H54 (cell line): Measurements from ENCODE around the gene TNRC6A.
"Not testable (repeated sequence)": the region's sequence is repeated elsewhere in the genome, so short reads cannot be mapped to it uniquely, and the experiment has no call there.

ENCODE experiments used
- DNase-seq: peaks from one replicate; pipeline ENCODE4 v3.0.0; 2011; ENCODE audit warnings: low spot score, mixed read lengths; ENCODE audit not compliant: insufficient read length
- FAIRE-seq: peaks from 3 replicates; lab custom pipeline; 2011; peaks lifted over from hg19 to GRCh38; lab: Jason Lieb, UNC
- POLR2A ChIP-seq: IDR thresholded peaks from 2 replicates; pipeline ENCODE4 v1.6.1; 2011; ENCODE audit warnings: low read depth, mild to moderate bottlenecking, low read length

The TNRC6A gene

DNA sequence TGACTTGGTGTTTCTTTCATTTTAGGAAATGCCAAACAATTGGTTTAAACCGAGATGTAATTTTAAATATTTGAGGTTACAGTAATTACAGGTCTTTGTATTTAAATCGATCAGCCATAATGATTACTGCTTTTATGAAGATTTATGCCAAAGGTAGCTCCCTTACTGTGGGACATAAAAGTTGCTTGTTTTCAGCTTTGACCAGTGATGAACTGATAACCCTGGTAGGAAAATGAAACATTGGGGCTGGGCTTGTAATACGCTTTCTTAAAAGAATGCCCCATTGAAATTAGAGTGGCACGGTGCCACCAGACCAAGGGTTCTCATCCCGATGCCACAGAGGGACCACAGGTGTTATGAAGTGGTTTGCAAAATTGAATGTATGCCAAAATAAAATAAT is 7.3 kb downstream of the TNRC6A start:
- TF ChIP-seq POLR2A, result no peak
- FAIRE-seq (peak; percentile 38), DNase-seq (no peak)

DNA sequence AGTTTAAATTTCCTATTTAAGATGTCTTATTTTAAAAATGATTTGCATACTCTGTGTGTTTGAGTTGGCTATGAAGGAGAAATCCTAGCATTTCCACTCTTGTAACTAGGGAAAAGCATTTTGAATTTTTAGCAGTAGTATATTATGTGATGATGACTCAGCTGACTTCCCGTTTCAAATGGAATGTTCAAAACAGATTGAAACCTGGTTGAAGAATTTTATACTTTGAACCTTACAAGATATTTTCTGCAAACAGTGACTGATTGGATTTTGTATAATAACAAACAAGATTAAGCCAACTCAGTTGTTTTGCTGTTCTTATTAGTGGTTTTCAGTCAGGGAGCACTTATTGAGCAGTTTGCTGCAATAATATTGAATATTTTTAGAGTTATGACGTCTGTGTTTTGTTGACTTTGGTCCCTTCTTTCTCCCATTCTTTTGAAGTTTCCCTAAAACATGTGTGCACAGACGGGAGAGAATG is 8.0 kb downstream of the TNRC6A start:
- FAIRE-seq (peak; percentile 43), DNase-seq (no peak)
- no peak for TF ChIP-seq POLR2A

DNA sequence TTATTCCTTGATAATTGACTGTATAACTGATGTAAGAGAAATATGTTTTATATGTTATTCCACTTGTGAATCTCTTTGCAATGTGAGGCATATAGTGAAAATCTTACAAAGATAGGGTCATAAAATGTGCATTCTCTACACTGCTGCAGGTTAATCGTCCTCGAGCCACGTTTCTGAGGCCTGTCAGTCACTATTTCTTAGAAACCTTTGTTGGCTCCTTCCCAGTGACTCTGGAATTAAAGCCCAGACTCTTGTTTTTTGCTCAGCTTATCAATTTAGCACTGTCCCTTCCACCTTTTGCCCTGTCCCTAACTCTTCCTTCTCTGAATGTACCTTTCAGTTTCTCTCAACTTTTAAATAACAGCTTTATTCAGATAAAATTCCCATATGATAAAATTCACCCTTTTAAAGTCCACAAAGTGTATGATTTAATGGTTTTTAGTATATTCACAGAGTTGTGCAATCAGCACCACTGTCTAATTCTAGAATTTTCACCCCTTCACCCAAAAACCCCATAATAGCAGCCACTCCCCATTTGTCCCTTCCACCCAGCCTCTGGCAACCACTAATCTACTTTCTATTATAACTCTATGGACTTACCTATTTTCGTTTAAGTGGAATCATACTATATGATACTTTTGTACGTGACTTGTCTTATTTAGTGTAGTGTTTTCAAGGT is 8.6 kb downstream of the TNRC6A start:
- no peak for TF ChIP-seq POLR2A
- FAIRE-seq (no peak), DNase-seq (no peak)

DNA sequence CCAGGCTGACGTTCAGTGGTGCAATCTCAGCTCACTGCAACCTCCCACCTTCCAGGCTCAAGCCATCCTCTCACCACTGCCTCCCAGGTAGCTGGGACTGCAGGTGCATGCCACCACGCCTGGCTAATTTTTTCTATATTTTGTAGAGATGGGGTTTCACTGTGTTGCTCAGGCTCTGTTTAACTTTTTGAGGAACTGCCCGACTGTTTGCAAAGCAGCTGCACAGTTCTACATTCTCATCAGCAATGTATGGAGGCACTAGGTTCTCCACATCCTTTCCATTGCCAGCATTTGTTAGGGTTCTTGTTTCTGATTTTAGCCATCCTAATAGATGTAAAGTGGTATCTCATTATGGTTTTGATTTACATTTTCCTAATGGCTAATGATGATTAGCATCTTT is 9.4 kb downstream of the TNRC6A start:
- no peak for FAIRE-seq
- DNase-seq, result no peak
- TF ChIP-seq POLR2A, result no peak

DNA sequence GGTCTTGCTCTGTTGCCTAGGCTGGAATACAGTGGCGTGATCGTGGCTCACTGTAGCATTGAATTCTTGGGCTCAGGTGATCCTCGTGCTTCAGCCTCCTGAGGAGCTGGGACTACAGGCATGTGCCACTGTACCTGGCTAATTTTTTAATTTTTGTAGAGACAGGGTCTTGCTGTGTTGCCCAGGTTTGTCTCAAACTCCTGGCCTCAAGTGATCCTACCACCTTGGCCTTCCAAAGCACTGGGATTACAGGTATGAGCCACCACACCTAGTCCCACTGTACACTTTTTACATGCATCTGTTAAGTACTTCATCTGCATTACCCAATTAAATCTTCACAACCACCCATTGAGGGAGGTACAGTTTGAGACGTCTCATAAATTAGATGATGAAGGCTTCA is 12.4 kb downstream of the TNRC6A start:
- TF ChIP-seq POLR2A, result no peak
- FAIRE-seq (no peak), DNase-seq (no peak)

DNA sequence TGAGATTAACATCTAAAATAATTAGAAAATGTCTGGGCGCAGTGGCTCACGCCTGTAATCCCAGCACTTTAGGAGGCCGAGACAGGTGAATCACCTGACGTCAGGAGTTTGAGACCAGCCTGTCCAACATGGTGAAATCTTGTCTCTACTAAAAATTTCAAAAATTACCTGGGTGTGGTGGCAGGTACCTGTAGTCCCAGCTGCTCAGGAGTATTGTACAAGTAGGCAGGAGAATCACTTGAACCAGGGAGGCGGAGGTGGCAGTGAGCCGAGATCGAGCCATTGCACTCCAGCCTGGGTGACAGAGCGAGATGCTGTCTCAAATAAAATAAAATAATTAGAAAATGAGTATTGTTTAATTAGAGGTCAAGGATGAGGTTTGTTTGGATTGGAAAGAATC is 13.2 kb downstream of the TNRC6A start:
- not testable (repeated sequence) for DNase-seq, FAIRE-seq

DNA sequence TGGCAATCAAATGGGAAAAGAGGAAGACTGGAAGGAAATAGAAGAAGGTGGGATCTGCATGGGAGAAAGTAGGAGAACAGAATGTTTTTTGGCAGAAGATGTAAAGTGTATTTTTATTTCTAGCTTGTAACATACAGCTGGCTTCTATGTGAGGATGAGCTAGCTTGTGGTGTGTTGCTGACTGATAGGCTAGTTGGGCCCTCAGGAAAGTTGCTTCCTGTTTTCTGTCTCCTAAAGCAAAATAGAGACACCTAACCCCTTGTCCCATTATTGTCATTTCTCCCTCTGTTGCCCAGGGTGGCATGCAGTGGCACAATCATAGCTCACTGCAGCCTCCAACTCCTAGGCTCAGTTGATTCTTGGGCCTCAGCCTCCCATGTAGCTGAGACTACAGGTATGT is 15.9 kb downstream of the TNRC6A start:
- no peak for DNase-seq
- no peak for FAIRE-seq
- no peak for TF ChIP-seq POLR2A

DNA sequence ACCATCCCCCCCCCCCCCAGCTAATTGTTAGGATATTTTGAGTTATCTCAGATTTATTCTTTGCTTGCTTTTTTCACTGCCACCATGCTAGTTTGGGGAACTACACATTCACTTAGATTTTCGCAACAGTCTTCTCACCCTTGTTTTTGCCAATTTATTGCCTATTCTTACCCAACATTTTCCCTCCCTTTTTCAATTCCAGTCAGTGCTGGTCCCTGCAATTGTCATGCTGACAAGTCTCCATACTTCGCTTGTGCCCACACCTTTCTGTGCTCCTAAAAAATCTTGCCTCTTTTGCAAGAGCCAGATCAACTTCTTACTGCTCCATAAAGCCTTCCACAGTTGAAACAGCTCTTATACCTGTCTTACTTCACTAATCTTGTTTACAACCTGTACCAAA is 16.3 kb downstream of the TNRC6A start:
- TF ChIP-seq POLR2A, result no peak
- no peak for FAIRE-seq
- no peak for DNase-seq

DNA sequence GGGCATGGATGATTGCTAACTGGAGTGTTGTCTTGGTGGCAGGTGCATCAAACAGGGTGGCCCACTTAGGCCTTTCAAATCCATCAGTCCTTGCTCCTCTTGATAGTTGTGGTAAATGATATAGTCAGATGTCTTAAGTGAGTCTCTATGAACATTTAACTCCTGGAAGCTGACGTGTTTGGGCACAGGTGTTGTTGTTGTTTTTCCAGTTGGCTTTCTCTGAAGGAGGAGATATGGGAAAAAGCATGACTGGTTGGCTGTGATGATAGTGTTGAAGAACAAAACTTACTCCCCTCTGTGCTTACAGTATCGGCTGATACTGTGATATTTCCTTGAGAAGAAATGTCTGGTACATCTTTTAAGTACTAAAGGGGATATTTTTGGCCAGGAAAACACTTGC is 18.0 kb downstream of the TNRC6A start:
- DNase-seq (no peak), FAIRE-seq (peak; percentile 6)
- no peak for TF ChIP-seq POLR2A

DNA sequence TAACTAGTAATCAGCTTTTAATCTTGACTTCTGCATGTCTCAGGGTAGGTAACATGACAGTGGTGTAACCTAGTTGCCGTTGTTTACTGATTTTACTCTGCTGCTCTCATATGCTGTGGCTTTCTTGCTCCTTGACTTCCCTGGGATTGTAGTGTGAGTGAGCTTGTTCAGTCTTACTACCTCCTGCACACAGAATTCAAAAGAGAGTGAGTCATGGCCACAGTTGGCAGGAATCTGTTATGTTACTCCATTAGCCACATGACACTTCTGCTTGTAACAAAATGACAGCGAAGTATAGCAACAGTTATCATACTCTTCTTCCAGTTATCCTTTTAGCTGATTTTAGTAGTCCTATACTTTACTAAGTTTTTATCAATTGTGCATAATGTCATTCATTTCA is 18.8 kb downstream of the TNRC6A start:
- peak; percentile 44 for DNase-seq
- peak; percentile 100 for FAIRE-seq
- no peak for TF ChIP-seq POLR2A

DNA sequence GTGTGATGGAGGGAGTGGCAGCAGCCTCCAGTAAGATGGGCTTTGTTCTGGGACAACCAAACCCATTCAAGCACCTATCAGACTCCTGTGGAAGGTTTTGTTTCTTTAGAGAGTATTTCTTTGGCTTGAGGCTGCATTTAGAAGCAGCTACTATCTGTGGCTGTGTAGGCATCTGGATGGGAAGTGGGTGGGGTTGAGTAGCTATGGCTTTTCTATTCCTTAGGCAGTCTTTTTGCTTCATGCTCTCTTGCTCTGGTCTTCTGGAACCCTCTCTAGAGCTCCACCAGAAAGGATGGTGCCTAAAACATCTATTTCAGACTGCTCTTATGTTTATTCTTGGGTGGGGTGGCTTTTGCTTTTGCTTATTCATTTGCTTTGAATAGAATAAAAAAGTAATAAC is 19.9 kb downstream of the TNRC6A start:
- FAIRE-seq (no peak), DNase-seq (no peak)
- TF ChIP-seq POLR2A, result no peak

DNA sequence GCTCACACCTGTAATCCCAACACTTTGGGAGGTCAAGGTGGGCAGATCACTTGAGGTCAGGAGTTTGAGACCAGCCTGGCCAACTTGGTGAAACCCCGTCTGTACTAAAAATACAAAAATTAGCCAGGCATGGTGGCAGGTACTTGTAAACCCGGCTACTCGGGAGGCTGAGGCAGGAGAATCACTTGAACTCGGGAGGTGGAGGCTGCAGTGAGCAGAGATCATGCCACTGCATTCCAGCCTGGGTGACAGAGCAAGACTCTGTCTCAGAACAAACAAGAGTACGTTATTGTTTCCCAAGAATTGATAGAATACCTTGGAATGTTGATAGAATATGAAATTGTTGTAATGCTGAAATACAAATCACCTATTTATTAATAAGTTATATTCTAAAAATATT is 20.4 kb downstream of the TNRC6A start:
- not testable (repeated sequence) for FAIRE-seq, DNase-seq

DNA sequence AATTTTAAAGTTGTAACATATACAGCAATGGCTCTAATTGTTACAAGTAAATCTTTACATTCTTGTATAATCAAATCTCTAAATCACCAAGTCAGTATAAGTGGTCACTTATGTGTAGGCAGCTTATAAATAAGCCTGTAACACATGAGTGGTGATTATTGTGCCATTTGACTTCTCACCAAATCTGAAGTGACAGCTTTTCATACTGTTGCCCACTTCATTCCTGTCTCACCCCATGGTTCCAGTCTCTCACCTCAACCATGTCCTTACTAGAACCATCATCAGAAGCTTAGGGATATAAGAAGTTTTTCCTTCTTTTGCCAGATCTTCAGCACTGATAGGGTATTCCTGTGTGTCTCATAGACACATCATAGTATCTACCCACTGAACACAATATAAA is 23.5 kb downstream of the TNRC6A start:
- DNase-seq, result no peak
- TF ChIP-seq POLR2A, result no peak

DNA sequence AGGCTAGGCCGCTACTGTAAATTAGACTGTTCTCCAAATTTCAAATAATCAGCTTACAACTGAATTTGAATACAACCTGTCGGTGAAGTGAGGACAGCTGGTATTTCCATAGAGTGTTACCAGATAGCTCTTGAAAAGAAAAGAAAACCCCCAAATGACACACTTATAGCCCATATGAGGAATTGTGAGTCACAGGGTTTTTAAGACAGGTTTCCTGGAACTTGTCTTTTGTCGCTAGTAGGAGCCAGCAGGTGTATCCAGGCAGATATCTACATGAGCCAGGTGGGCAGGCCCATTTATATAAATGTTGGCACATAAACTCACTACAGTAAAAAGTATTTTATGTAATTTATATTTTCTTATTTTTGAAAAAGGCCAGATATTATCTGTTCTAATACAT is 24.0 kb downstream of the TNRC6A start:
- FAIRE-seq (peak; percentile 20), DNase-seq (no peak)
- TF ChIP-seq POLR2A, result no peak

More for the DNA sequence above, 23.5 kb downstream of the TNRC6A start:
- peak; percentile 76 for FAIRE-seq

DNA sequence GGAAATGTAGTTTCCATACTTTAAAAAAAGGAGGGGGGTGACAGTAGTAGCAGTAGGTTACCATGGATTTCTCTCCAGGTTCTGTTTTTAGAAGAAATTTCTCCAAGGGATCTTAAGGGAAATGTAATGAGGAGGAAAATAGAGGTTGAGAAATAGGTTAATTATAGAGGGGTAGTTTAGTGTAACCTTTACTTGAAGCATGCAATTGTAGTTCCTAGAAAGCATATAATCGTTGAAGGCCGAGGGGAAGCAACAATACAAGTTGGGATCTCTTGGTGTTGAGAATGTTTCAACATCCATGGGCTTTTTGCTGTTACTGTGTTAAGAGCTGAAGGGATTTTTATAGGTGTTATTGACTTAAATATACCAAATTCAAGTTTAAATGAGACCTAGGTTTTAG is 25.1 kb downstream of the TNRC6A start:
- no peak for FAIRE-seq
- no peak for DNase-seq
- TF ChIP-seq POLR2A, result no peak

DNA sequence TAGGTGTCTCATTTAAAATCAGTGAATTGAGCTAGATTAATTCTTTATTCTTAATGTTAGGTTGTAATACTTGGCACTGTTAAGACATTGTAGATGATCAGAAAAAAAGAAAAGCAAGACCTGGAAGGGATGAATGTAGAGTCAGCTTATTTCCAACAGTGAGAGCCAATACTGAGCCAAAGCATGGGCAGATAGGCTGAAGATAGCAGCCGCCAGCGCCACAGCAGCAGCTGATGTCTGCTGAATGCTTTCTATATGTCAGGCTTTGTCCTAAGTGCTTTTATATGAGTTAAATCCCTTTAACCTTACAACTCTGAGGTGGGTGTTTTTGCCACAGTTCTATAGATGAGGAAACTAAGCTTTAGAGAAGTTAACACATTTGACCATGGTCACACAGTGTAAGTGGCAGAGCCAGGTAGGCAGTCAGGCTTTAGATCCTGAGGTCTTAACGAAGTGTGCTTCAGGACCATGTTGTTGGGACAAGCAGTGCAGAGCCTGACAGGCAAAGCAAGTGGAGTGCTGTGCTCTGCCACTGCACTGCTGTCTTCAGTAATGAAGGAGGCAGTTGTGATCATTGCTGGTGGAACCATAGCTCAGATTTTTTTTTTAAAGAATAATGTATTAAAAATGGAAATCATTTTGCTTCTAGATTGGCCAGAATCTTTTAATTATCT is 25.9 kb downstream of the TNRC6A start:
- TF ChIP-seq POLR2A, result no peak
- no peak for FAIRE-seq

More for the DNA sequence above, 25.9 kb downstream of the TNRC6A start:
- no peak for DNase-seq
